Measurements from ENCODE around the gene LYL1. TPM values are rescaled to one million over a fixed set of nuclear protein-coding genes. Genes with fewer than 3 reads are reported as not detected.

LYL1 gene
- total and polyA plus RNA-seq, 9 of the 15 experiments (the other 6 are each of a cell fraction or from before 2014, with no cell fraction given) = 1.3 to 266 (median 34.0) TPM

DNA sequence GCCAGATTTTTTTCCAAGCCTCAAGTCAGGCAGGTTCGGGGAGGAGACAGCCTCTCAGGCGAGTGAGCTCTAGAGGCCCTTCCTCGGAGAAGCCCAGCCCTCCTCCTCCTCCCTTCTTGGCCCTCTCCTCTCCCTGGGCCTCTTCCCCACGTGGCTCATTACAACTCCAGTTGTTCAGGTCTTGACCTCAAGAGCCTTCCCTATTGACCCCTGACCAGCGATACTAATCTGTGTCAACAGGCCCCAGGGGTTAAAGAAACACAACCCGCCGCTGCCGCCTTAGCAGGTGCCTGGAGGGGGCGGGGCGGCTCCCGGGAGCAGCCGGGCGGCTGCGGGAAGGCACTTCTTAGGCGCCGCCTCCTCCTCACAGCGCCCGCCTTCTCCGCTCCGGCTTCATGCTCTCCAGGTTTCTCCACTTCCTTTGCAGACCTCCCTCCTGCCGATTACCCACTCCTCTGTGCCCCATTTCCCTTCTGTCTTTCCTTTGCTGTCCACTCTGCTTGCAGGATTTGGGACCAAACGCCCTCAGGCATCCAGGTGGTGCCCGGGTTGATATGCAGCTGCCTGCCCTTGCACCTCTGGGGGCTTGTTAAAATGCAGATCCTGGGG is 51.0 kb downstream of the LYL1 start (continued):
- TF ChIP-seq ZBTB40 (IDR thresholded peaks at IDR 0.05) = no peak
- TF ChIP-seq ZBTB40 (CRISPR knock-in tag; IDR thresholded peaks at IDR 0.05) = no peak
- TF ChIP-seq ETV5 (CRISPR knock-in tag; IDR thresholded peaks at IDR 0.05; ENCODE audit: low read depth) = no peak
- TF ChIP-seq ZFP30 (CRISPR knock-in tag; IDR thresholded peaks at IDR 0.05; ENCODE audit: borderline replicate concordance) = no peak
- TF ChIP-seq BRD4 (IDR thresholded peaks at IDR 0.05) = no peak
- peak; percentile 84; the same call in 1 of the 2 replicates for TF ChIP-seq NR2F6 (CRISPR knock-in tag; IDR thresholded peaks at IDR 0.05)
- TF ChIP-seq PCBP2 (IDR thresholded peaks at IDR 0.05; ENCODE audit: low read depth, low read length, poor library complexity, severe bottlenecking) = no peak
- no peak for TF ChIP-seq ZNF12 (CRISPR knock-in tag; IDR thresholded peaks at IDR 0.05)
- no peak for TF ChIP-seq ARID3A (IDR thresholded peaks at IDR 0.05; ENCODE audit: borderline replicate concordance, low read depth, low read length)
- TF ChIP-seq ZKSCAN1 (IDR thresholded peaks at IDR 0.05; ENCODE audit: low read depth, low read length) = no peak
- TF ChIP-seq, protein P1, sequence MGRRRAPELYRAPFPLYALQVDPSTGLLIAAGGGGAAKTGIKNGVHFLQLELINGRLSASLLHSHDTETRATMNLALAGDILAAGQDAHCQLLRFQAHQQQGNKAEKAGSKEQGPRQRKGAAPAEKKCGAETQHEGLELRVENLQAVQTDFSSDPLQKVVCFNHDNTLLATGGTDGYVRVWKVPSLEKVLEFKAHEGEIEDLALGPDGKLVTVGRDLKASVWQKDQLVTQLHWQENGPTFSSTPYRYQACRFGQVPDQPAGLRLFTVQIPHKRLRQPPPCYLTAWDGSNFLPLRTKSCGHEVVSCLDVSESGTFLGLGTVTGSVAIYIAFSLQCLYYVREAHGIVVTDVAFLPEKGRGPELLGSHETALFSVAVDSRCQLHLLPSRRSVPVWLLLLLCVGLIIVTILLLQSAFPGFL (CRISPR knock-in tag; IDR thresholded peaks at IDR 0.05) = no peak
- TF ChIP-seq GABPB1 (CRISPR knock-in tag; IDR thresholded peaks at IDR 0.05) = no peak
- no peak for TF ChIP-seq ZBTB26 (CRISPR knock-in tag; IDR thresholded peaks at IDR 0.05)
- no peak for TF ChIP-seq RFX7 (CRISPR knock-in tag; IDR thresholded peaks at IDR 0.05)
- no peak for TF ChIP-seq SRSF3 (IDR thresholded peaks at IDR 0.05; ENCODE audit: insufficient read depth, low read length)
- TF ChIP-seq CHCHD3 (CRISPR knock-in tag; IDR thresholded peaks at IDR 0.05) = no peak

Measured in K562 (cell line).